GM19467 (cell line): Measurements from ENCODE around the gene GOLGA6L10.
"Not testable (repeated sequence)": the region's sequence is repeated elsewhere in the genome, so short reads cannot be mapped to it uniquely, and the experiment has no call there.

Experiments
- ATAC-seq: cut with Tn5 transposase; IDR thresholded peaks from one replicate; pipeline ENCODE4 v1.9.1; 2021; ENCODE audit warnings: mild to moderate bottlenecking, moderate library complexity; ENCODE audit not compliant: unreplicated experiment

The GOLGA6L10 gene

DNA sequence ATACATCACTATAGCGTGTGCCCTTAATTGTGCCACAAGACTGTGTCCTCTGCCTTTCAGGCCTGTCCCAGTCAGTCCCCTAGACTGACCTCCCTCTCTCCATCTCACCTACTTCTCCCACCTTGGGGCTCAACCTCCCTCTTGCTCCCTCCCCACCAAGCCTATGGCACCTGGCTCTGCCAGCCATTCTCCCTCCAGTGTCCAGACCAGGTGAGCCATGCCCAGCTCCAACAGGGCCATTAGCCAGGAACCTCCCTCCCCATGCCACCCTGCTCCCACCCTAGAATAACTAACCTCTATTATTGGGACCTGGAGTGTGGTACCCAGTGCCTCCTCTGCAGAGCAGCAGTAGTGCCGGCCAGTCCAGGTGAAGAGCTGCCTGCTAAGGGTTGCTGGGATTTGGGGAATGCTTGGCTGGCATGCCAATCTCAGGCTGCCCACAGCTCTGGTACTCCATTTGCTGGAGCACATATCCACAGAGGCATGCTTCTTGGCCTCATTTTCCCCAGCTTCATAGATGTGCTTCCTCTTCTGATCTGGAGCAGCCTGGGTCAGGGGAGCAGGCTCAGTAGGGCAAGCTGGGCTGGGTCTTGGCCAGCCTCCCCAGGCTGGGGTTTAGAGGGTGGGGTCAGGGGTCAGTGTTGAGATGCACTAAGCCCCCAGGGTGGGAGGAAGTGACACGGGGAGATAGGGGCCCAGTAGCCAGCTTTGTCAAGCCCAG lies 47.8 kb downstream of the GOLGA6L10 start:
- ATAC-seq: no peak

DNA sequence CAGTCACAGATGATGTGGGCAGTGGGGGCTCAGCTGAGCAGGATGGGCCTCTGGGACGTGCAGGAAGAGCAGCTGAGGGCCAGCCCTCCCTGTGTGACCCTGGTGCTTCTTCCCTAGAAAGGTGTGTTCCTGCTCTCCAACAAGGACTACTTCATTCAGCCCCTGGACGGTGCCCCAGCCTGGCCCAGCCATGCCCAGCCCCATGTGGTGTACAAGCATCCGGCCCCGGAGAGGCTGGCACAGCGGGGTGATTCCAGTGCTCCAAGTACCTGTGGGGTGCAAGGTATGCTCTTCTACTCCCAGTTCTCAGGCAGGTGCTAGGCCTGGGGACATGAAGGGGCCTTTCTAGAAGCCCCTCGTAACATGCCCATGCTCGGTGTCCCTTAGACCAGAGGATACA lies 48.4 kb downstream of the GOLGA6L10 start:
- no peak for ATAC-seq

DNA sequence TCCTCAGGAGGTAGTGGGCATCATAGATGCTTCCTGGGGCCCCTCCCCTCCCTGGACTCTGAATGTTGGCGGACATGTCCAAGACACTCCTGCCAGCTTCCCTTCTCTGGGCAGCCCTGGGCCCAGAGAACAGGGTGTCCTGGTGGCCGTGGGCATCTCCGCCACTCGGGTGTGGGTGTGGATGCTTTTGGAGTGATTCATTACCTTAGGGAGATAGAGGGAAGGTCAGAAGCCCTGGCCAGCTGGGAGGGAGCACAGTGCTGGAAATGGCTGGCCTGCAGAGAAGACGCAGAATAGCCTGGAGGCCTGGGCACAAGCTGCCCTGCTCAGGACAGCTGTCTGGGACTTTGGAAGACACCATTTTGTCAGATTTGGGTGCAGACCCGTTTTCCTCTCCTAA lies 48.9 kb downstream of the GOLGA6L10 start:
- ATAC-seq: not testable (repeated sequence)

DNA sequence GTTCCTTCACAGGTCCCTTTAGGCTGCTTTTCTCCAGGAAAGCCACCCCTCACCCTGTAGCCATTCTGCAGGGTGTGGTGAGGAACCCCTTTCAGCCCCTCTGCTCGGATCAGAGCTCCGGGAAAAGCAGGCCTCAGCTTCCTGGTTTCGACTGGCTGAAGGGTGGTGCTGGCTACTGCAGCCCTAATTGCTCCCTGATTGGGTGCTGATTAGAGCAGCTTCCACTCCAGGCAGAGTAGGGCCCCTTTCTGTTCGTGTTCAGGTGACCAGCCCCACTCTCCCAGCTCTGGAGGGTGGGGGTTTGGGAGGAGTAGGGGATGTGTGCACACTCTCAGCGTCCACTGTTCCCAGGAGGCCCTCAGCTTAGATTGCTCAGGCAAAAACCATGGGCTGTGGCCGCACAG lies 49.8 kb downstream of the GOLGA6L10 start:
- ATAC-seq: not testable (repeated sequence)

DNA sequence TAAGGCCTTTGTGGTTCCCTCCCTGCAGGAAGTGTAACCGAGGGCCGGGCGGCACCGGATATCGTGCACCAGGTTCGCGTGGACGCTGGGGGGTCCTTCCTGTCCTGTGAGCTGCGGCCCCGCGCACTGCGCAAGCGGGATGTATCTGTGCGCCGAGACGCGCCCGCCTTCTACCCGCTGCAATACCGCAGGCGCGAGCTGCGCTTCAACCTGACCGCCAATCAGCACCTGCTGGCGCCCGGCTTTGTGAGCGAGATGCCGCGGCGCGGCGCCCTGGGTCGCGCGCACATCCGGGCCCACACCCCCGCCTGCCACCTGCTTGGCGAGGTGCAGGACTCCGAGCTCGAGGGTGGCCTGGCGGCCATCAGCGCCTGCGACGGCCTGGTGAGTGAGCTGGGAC lies 50.8 kb downstream of the GOLGA6L10 start:
- no peak for ATAC-seq

DNA sequence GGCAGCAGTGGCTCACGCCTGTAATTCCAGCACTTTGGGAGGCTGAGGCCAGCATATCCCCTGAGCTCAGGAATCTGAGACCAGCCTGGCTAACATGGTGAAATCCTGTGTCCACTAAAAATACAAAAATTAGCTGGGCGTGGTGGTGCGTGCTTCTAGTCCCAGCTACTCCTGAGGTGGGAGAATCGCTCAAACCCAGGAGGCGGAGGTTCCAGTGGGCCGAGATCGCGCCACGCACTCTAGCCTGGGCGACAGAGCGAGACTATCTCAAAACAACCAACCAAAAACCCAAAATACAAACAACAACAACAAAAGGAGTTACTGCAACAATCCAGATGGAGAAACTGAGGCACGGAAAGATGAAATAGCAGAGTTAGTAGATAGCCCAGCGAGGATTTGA lies 51.2 kb downstream of the GOLGA6L10 start:
- ATAC-seq: no peak

DNA sequence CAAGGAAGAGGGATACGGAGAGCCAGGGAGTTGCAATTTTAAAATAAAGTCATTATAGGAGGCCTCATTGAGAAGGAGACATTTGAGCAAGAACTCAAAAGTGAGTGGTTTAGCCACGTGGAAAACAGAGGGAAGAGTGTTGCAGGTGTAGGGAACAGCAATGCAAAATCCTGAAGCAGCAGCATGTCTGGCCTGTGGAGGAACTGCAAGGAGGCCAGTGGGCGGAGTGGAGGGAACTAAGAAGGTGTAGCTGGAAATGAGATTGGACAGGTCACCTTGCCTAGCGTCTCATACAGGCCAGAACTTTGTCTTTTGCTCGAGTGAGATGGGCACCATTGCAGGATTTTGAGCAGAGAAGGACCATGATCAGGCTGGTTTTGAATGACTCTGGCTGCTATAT lies 51.7 kb downstream of the GOLGA6L10 start:
- ATAC-seq: no peak

DNA sequence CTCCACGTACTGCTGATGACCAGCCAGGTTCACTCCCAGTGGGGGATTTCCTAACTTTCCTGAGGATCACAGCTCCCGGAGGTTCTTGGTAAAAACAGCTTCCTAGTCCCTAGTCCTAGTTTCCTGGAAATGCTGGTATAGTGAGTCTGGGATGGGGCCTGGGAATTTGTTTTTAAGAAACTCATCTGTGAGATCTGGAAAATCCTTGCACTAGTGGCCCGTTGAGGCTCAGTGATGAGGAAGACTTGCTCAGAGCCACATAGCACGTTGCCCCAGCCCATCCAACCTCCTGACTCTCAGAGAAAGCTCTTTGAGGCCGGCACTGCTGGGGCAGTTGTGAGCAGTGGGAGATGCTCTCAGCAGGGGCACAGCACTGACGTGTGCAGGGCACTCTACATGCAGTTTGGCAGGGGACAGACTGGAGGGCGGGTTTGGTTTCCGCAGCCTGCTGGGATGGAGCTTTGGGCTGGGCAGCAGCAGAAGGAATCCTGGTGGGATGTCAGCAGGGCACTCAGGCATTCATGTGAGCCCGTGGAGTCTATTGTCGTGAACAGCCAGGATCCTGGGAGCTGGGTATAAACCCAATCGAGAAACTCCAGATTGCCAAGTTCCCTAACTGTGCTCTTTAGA lies 55.1 kb downstream of the GOLGA6L10 start:
- no peak for ATAC-seq

DNA sequence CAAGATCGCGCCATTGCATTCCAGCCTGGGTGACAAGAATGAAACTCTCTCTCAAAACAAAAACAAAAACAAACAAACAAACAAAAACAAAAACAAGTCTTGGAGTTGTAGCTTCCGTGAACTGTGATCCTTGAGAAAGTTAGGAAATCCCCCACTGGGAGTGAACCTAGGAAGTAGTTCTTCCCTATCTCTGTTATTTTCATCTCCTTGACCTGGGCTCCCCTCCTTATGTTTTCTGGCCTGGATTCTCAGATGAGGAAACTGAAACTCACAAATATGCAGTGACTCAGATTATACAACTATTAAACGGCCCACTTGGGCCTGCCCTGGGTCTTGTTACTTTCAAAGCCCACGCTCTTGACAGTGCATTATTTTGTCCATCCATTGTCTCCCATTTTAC lies 57.0 kb downstream of the GOLGA6L10 start:
- no peak for ATAC-seq
